Panc1 (cell line): ENCODE measurements around the gene CRMP1.

Experiments
- CTCF ChIP-seq: fragments of 450-650 bp; IDR thresholded peaks from 2 replicates; pipeline ENCODE4 v1.5.1; 2017; ENCODE audit warnings: mild to moderate bottlenecking
- TCF7L2 ChIP-seq: IDR thresholded peaks from 2 replicates; pipeline ENCODE4 v1.6.1; 2011; ENCODE audit warnings: mild to moderate bottlenecking, low read depth, low read length, inconsistent platforms

GRCh38 chr4:5881340-5881739 lies 11.5 kb downstream of the CRMP1 start:
- TF ChIP-seq CTCF: no peak
- no peak for TF ChIP-seq TCF7L2
